ENCODE measurements around the gene RPS4Y1.
"Not testable (repeated sequence)": the region's sequence is repeated elsewhere in the genome, so short reads cannot be mapped to it uniquely, and the experiment has no call there.

Gene RPS4Y1

GRCh38 chrY:2841471-2841893, at the start of gene RPS4Y1:
Gene RPS4Y1, plus strand, starts transcription at chrY:2841602. Its CDS starts 23 bp downstream, at chrY:2841625.
- ATAC-seq (replicated peaks) = peak in 1 of 2 donors; percentile 95

GRCh38 chrY:2796977-2797523, 44.4 kb upstream of the RPS4Y1 start:
- Mint-ChIP-seq H3K4me1 (no peaks in the 10 kb centered on the region), H3K27ac (no peak overlapping the region), H3K27me3 (no peaks in the 10 kb centered on the region), H3K36me3 (no peaks in the 10 kb centered on the region), H3K9me3 (no peaks in the 10 kb centered on the region), H3K4me3 (no peak overlapping the region)
- no peak for DNase-seq
- no peak for ATAC-seq (replicated peaks)

More at GRCh38 chrY:2841471-2841893, at the start of gene RPS4Y1:
- no peaks in the 10 kb centered on the region for H3K27me3 Mint-ChIP-seq
- peak within 1 kb of the TSS in 1 of 2 donors; percentile 89 for H3K4me3 Mint-ChIP-seq
- DNase-seq = no peak
- no peak within 1 kb of the TSS for H3K27ac Mint-ChIP-seq
- peaks cover 0 to 26% of the 10 kb centered on the region in 2 donors for H3K4me1 Mint-ChIP-seq
- peaks cover 0 to 15% of the 10 kb centered on the region in 2 donors for H3K36me3 Mint-ChIP-seq
- H3K9me3 Mint-ChIP-seq = no peaks in the 10 kb centered on the region

- H3K27me3 Mint-ChIP-seq = no peaks in the 10 kb centered on the region
- no peak overlapping the region for H3K27ac Mint-ChIP-seq
- H3K4me3 Mint-ChIP-seq = no peak overlapping the region
- no peaks in the 10 kb centered on the region for H3K9me3 Mint-ChIP-seq
- DNase-seq (no peak), ATAC-seq (replicated peaks) (no peak)
- no peaks in the 10 kb centered on the region for H3K4me1 Mint-ChIP-seq
- H3K36me3 Mint-ChIP-seq = no peaks in the 10 kb centered on the region
Measured at GRCh38 chrY:2797991-2798390, 43.4 kb upstream of the RPS4Y1 start.

- no peak overlapping the region for H3K4me3 Mint-ChIP-seq
- ATAC-seq (replicated peaks) (no peak), DNase-seq (no peak)
- no peak overlapping the region for H3K27ac Mint-ChIP-seq
- H3K9me3 Mint-ChIP-seq = no peaks in the 10 kb centered on the region
- H3K36me3 Mint-ChIP-seq = no peaks in the 10 kb centered on the region
- no peaks in the 10 kb centered on the region for H3K4me1 Mint-ChIP-seq
- peaks cover 0 to 10% of the 10 kb centered on the region in 2 donors for H3K27me3 Mint-ChIP-seq
Measured at GRCh38 chrY:2800246-2800645, 41.2 kb upstream of the RPS4Y1 start.

GRCh38 chrY:2817146-2817896, 24.1 kb upstream of the RPS4Y1 start:
- not testable (repeated sequence) for H3K9me3 Mint-ChIP-seq, DNase-seq

GRCh38 chrY:2824471-2824870, 16.9 kb upstream of the RPS4Y1 start:
- Mint-ChIP-seq H3K4me1 (no peaks in the 10 kb centered on the region), H3K36me3 (no peaks in the 10 kb centered on the region), H3K4me3 (no peak overlapping the region), H3K9me3 (no peaks in the 10 kb centered on the region), H3K27ac (no peak overlapping the region), H3K27me3 (peaks cover 0 to 9% of the 10 kb centered on the region in 2 donors)
- DNase-seq = no peak
- ATAC-seq (replicated peaks) = no peak

More at GRCh38 chrY:2817146-2817896, 24.1 kb upstream of the RPS4Y1 start:
- not testable (repeated sequence) for H3K4me3 Mint-ChIP-seq; H3K36me3 Mint-ChIP-seq; H3K27ac Mint-ChIP-seq; H3K27me3 Mint-ChIP-seq; H3K4me1 Mint-ChIP-seq; ATAC-seq (replicated peaks)

- H3K4me3 Mint-ChIP-seq = no peak overlapping the region
- peaks cover 0 to 2% of the 10 kb centered on the region in 2 donors for H3K36me3 Mint-ChIP-seq
- H3K9me3 Mint-ChIP-seq = no peaks in the 10 kb centered on the region
- no peaks in the 10 kb centered on the region for H3K4me1 Mint-ChIP-seq
- ATAC-seq (replicated peaks) (no peak), DNase-seq (no peak)
- H3K27me3 Mint-ChIP-seq = peaks cover 0 to 26% of the 10 kb centered on the region in 2 donors
- no peak overlapping the region for H3K27ac Mint-ChIP-seq
Measured at GRCh38 chrY:2828497-2828896, 12.9 kb upstream of the RPS4Y1 start.

GRCh38 chrY:2835230-2835629, 6.2 kb upstream of the RPS4Y1 start:
- Mint-ChIP-seq H3K4me3 (no peak overlapping the region), H3K36me3 (peaks cover 0 to 2% of the 10 kb centered on the region in 2 donors), H3K4me1 (no peaks in the 10 kb centered on the region), H3K27me3 (peaks cover 0 to 31% of the 10 kb centered on the region in 2 donors), H3K27ac (no peak overlapping the region), H3K9me3 (no peaks in the 10 kb centered on the region)
- DNase-seq = no peak
- no peak for ATAC-seq (replicated peaks)

- no peaks in the 10 kb centered on the region for H3K36me3 Mint-ChIP-seq
- H3K27me3 Mint-ChIP-seq = peaks cover 0 to 18% of the 10 kb centered on the region in 2 donors
- H3K4me1 Mint-ChIP-seq = no peaks in the 10 kb centered on the region
- H3K4me3 Mint-ChIP-seq = no peak overlapping the region
- H3K27ac Mint-ChIP-seq = no peak overlapping the region
- DNase-seq = no peak
- no peaks in the 10 kb centered on the region for H3K9me3 Mint-ChIP-seq
- no peak for ATAC-seq (replicated peaks)
Measured at GRCh38 chrY:2837078-2837477, 4.3 kb upstream of the RPS4Y1 start.

- no peaks in the 10 kb centered on the region for H3K9me3 Mint-ChIP-seq
- H3K4me1 Mint-ChIP-seq = peaks cover 0 to under 1% of the 10 kb centered on the region in 2 donors
- ATAC-seq (replicated peaks) (no peak), DNase-seq (no peak)
- H3K27ac Mint-ChIP-seq = no peak overlapping the region
- H3K27me3 Mint-ChIP-seq = peaks cover 0 to 18% of the 10 kb centered on the region in 2 donors
- H3K36me3 Mint-ChIP-seq = no peaks in the 10 kb centered on the region
- no peak overlapping the region for H3K4me3 Mint-ChIP-seq
Measured at GRCh38 chrY:2837932-2838331, 3.5 kb upstream of the RPS4Y1 start.

- no peak for DNase-seq
- Mint-ChIP-seq H3K36me3 (peaks cover 0 to 39% of the 10 kb centered on the region in 2 donors), H3K9me3 (no peaks in the 10 kb centered on the region), H3K4me1 (peaks cover 0 to 56% of the 10 kb centered on the region in 2 donors), H3K27ac (no peak overlapping the region), H3K4me3 (peak overlapping the region in 1 of 2 donors; percentile 19), H3K27me3 (no peaks in the 10 kb centered on the region)
- no peak for ATAC-seq (replicated peaks)
Measured at GRCh38 chrY:2846791-2847190, 5.4 kb downstream of the RPS4Y1 start.

- Mint-ChIP-seq H3K4me1 (peaks cover 0 to 54% of the 10 kb centered on the region in 2 donors), H3K36me3 (peaks cover 0 to 37% of the 10 kb centered on the region in 2 donors)
Measured at GRCh38 chrY:2848384-2848783, 7.0 kb downstream of the RPS4Y1 start.

GRCh38 chrY:2849368-2849767, 8.0 kb downstream of the RPS4Y1 start:
- H3K4me3 Mint-ChIP-seq = no peak overlapping the region
- H3K9me3 Mint-ChIP-seq = no peaks in the 10 kb centered on the region
- ATAC-seq (replicated peaks) (no peak), DNase-seq (no peak)
- H3K27ac Mint-ChIP-seq = no peak overlapping the region
- H3K36me3 Mint-ChIP-seq = peaks cover 0 to 32% of the 10 kb centered on the region in 2 donors
- no peaks in the 10 kb centered on the region for H3K27me3 Mint-ChIP-seq
- peaks cover 0 to 45% of the 10 kb centered on the region in 2 donors for H3K4me1 Mint-ChIP-seq

More at GRCh38 chrY:2848384-2848783, 7.0 kb downstream of the RPS4Y1 start:
- DNase-seq = no peak
- Mint-ChIP-seq H3K27me3 (no peaks in the 10 kb centered on the region), H3K4me3 (peak overlapping the region in 1 of 2 donors; percentile 43), H3K27ac (no peak overlapping the region), H3K9me3 (no peaks in the 10 kb centered on the region)
- ATAC-seq (replicated peaks) = peak in 1 of 2 donors; percentile 85

- Mint-ChIP-seq H3K4me1 (peaks cover 0 to 32% of the 10 kb centered on the region in 2 donors), H3K27me3 (no peaks in the 10 kb centered on the region), H3K36me3 (peaks cover 0 to 35% of the 10 kb centered on the region in 2 donors), H3K4me3 (no peak overlapping the region), H3K9me3 (no peaks in the 10 kb centered on the region), H3K27ac (no peak overlapping the region)
- ATAC-seq (replicated peaks) (no peak), DNase-seq (no peak)
Measured at GRCh38 chrY:2854145-2854774, 12.9 kb downstream of the RPS4Y1 start.

Data from stimulated activated naive B cell treated with anti-CD40 and anti-IgM and Interleukin-4, amounts not matched to agents 10 μg/mL and 1 μg/mL and 100 μg/mL, for 72 hours (primary cell).